NCI-H2029 (cell line): ENCODE results near the gene LCNL1.
A peak's percentile ranks its signal among the peaks of the same experiment; 100 is the strongest.

ENCODE experiments used
- DNase-seq: peaks from one replicate; lab custom pipeline; 2025; lab: John Stamatoyannopoulos, UW

Gene LCNL1

GRCh38 chr9:136982232-136983051 lies at the start of gene LCNL1:
Gene LCNL1 (plus strand): TSS chr9:136982993. CDS start chr9:136983587, 594 bp downstream.
- DNase-seq: no peak

GRCh38 chr9:136934277-136934676 lies 48.5 kb upstream of the LCNL1 start:
- no peak for DNase-seq

- DNase-seq: no peak
Measured at GRCh38 chr9:136935651-136936050, 47.1 kb upstream of the LCNL1 start.

GRCh38 chr9:136936645-136937170 lies 46.1 kb upstream of the LCNL1 start:
- DNase-seq: no peak

GRCh38 chr9:136937186-136938001 lies 45.4 kb upstream of the LCNL1 start:
- DNase-seq: no peak

GRCh38 chr9:136939431-136939995 lies 43.3 kb upstream of the LCNL1 start:
- DNase-seq: no peak

- no peak for DNase-seq
Measured at GRCh38 chr9:136939996-136940525, 42.7 kb upstream of the LCNL1 start.

GRCh38 chr9:136940526-136941230 lies 42.1 kb upstream of the LCNL1 start:
- DNase-seq: no peak

GRCh38 chr9:136941231-136942111 lies 41.3 kb upstream of the LCNL1 start:
- DNase-seq: no peak

- DNase-seq: no peak
Measured at GRCh38 chr9:136942112-136942880, 40.5 kb upstream of the LCNL1 start.

GRCh38 chr9:136942881-136943230 lies 39.9 kb upstream of the LCNL1 start:
- no peak for DNase-seq

- peak; percentile 32 for DNase-seq
Measured at GRCh38 chr9:136943291-136944211, 39.2 kb upstream of the LCNL1 start.

GRCh38 chr9:136944212-136944518 lies 38.6 kb upstream of the LCNL1 start:
- DNase-seq: no peak

GRCh38 chr9:136944519-136945332 lies 38.1 kb upstream of the LCNL1 start, which contains the start of the genes C8G and FBXW5:
Gene C8G (plus strand): TSS chr9:136945243. CDS start chr9:136945321, 78 bp downstream.
Gene FBXW5 (minus strand): TSS chr9:136944738. CDS start chr9:136944083, 655 bp downstream.
- peak; percentile 95 for DNase-seq

- no peak for DNase-seq
Measured at GRCh38 chr9:136945333-136946227, 37.2 kb upstream of the LCNL1 start.

- DNase-seq: no peak
Measured at GRCh38 chr9:136946228-136947027, 36.4 kb upstream of the LCNL1 start.
